ENCODE data around the gene RNF212.

RNF212 gene

GRCh38 chr4:1109898-1110506 is 3.4 kb downstream of the RNF212 start:
- in situ Hi-C loops (cut with HindIII; ENCODE audit: low pct_unique_long_range_greater_than_20kb, low sequenced_read_pairs): no loop called here
- TF ChIP-seq JUND (IDR thresholded peaks at IDR 0.05; ENCODE audit: low read depth): no peak
- no peak for DNase-seq (ENCODE audit: low read depth in 1 of 2, low spot score in 1 of 2)

- in situ Hi-C loops (cut with HindIII; ENCODE audit: low pct_unique_long_range_greater_than_20kb, low sequenced_read_pairs): no loop called here
- DNase-seq (ENCODE audit: low read depth in 1 of 2, low spot score in 1 of 2): no peak
- no peak for TF ChIP-seq JUND (IDR thresholded peaks at IDR 0.05; ENCODE audit: low read depth)
Measured at GRCh38 chr4:1109333-1109732, 4.0 kb downstream of the RNF212 start.

GRCh38 chr4:1105662-1106061 is 7.7 kb downstream of the RNF212 start:
- DNase-seq (ENCODE audit: low read depth in 1 of 2, low spot score in 1 of 2): no peak
- in situ Hi-C loops (cut with HindIII; ENCODE audit: low pct_unique_long_range_greater_than_20kb, low sequenced_read_pairs): no loop called here
- no peak for TF ChIP-seq JUND (IDR thresholded peaks at IDR 0.05; ENCODE audit: low read depth)

GRCh38 chr4:1105067-1105466 is 8.3 kb downstream of the RNF212 start:
- DNase-seq (ENCODE audit: low read depth in 1 of 2, low spot score in 1 of 2): no peak
- no peak for TF ChIP-seq JUND (IDR thresholded peaks at IDR 0.05; ENCODE audit: low read depth)
- in situ Hi-C loops (cut with HindIII; ENCODE audit: low pct_unique_long_range_greater_than_20kb, low sequenced_read_pairs): no loop called here

GRCh38 chr4:1104647-1105046 is 8.7 kb downstream of the RNF212 start:
- TF ChIP-seq JUND (IDR thresholded peaks at IDR 0.05; ENCODE audit: low read depth): no peak
- no peak for DNase-seq (ENCODE audit: low read depth in 1 of 2, low spot score in 1 of 2)
- in situ Hi-C loops (cut with HindIII; ENCODE audit: low pct_unique_long_range_greater_than_20kb, low sequenced_read_pairs): no loop called here

- DNase-seq (ENCODE audit: low read depth in 1 of 2, low spot score in 1 of 2): no peak
- TF ChIP-seq JUND (IDR thresholded peaks at IDR 0.05; ENCODE audit: low read depth): no peak
- in situ Hi-C loops (cut with HindIII; ENCODE audit: low pct_unique_long_range_greater_than_20kb, low sequenced_read_pairs): no loop called here
Measured at GRCh38 chr4:1099684-1100335, 13.6 kb downstream of the RNF212 start.

GRCh38 chr4:1099270-1099669 is 14.1 kb downstream of the RNF212 start:
- no peak for DNase-seq (ENCODE audit: low read depth in 1 of 2, low spot score in 1 of 2)
- in situ Hi-C loops (cut with HindIII; ENCODE audit: low pct_unique_long_range_greater_than_20kb, low sequenced_read_pairs): no loop called here
- TF ChIP-seq JUND (IDR thresholded peaks at IDR 0.05; ENCODE audit: low read depth): no peak

GRCh38 chr4:1098311-1098925 is 14.9 kb downstream of the RNF212 start:
- in situ Hi-C loops (cut with HindIII; ENCODE audit: low pct_unique_long_range_greater_than_20kb, low sequenced_read_pairs): no loop called here
- TF ChIP-seq JUND (IDR thresholded peaks at IDR 0.05; ENCODE audit: low read depth): no peak

GRCh38 chr4:1097553-1097952 is 15.8 kb downstream of the RNF212 start:
- no peak for DNase-seq (ENCODE audit: low read depth in 1 of 2, low spot score in 1 of 2)
- in situ Hi-C loops (cut with HindIII; ENCODE audit: low pct_unique_long_range_greater_than_20kb, low sequenced_read_pairs): no loop called here
- TF ChIP-seq JUND (IDR thresholded peaks at IDR 0.05; ENCODE audit: low read depth): no peak

More at GRCh38 chr4:1098311-1098925, 14.9 kb downstream of the RNF212 start:
- DNase-seq (ENCODE audit: low read depth in 1 of 2, low spot score in 1 of 2): no peak

- in situ Hi-C loops (cut with HindIII; ENCODE audit: low pct_unique_long_range_greater_than_20kb, low sequenced_read_pairs): no loop called here
- DNase-seq (ENCODE audit: low read depth in 1 of 2, low spot score in 1 of 2): no peak
- TF ChIP-seq JUND (IDR thresholded peaks at IDR 0.05; ENCODE audit: low read depth): no peak
Measured at GRCh38 chr4:1096841-1097240, 16.5 kb downstream of the RNF212 start.

- TF ChIP-seq JUND (IDR thresholded peaks at IDR 0.05; ENCODE audit: low read depth): no peak
- no peak for DNase-seq (ENCODE audit: low read depth in 1 of 2, low spot score in 1 of 2)
- in situ Hi-C loops (cut with HindIII; ENCODE audit: low pct_unique_long_range_greater_than_20kb, low sequenced_read_pairs): no loop called here
Measured at GRCh38 chr4:1094336-1094690, 19.1 kb downstream of the RNF212 start.

GRCh38 chr4:1093391-1094335 is 19.7 kb downstream of the RNF212 start:
- no peak for DNase-seq (ENCODE audit: low read depth in 1 of 2, low spot score in 1 of 2)
- no peak for TF ChIP-seq JUND (IDR thresholded peaks at IDR 0.05; ENCODE audit: low read depth)
- in situ Hi-C loops (cut with HindIII; ENCODE audit: low pct_unique_long_range_greater_than_20kb, low sequenced_read_pairs): no loop called here

All from T47D (cell line).